A673 (cell line): ENCODE data around the gene POLE2. TPM values are rescaled to one million over a fixed set of nuclear protein-coding genes. Genes with fewer than 3 reads are reported as not detected.

Experiments used
- BruUV-seq: library from RNA; stranded (reverse); fragments of 400-500 nt; replicated peaks from 2 replicates; lab custom pipeline; 2021; lab: Mats Ljungman, UMichigan
- CTCF ChIA-PET: fragments of 300-600 bp; sonication (Branson Sonifier 250); formaldehyde crosslinking; loops from one replicate; lab custom pipeline; 2022; ENCODE audit warnings: antibody characterized with exemption; lab: Charles Lee
- POLR2A ChIA-PET: fragments of 300-600 bp; sonication (Branson Sonifier 250); formaldehyde crosslinking; loops from one replicate; lab custom pipeline; 2022; ENCODE audit warnings: antibody characterized with exemption; ENCODE audit not compliant: low non-redundant PET; lab: Charles Lee
- DNase-seq: peaks from one replicate; pipeline ENCODE4 v3.0.0-alpha.2; 2015; ENCODE audit warnings: low spot score
- H3K27ac ChIP-seq: fragments of 200-600 bp; sonication (generic); 2 replicates; pipeline ENCODE4 v1.5.1; 2016; ENCODE audit warnings: mixed run types, low read depth, mild to moderate bottlenecking, mixed read lengths, antibody characterized with exemption, low read length; ENCODE audit not compliant: poor library complexity, severe bottlenecking
- H3K27me3 ChIP-seq: fragments of 200-600 bp; sonication (generic); replicated peaks from 2 replicates; pipeline ENCODE4 v1.6.1; 2017; ENCODE audit warnings: mixed run types, low read depth, mild to moderate bottlenecking, mixed read lengths, antibody characterized with exemption, low read length; ENCODE audit not compliant: insufficient read depth, poor library complexity
- H3K36me3 ChIP-seq: fragments of 200-600 bp; sonication (generic); 2 replicates; pipeline ENCODE4 v1.6.1; 2016; ENCODE audit warnings: mixed run types, mild to moderate bottlenecking, mixed read lengths, antibody characterized with exemption, low read length; ENCODE audit not compliant: insufficient read depth, poor library complexity, severe bottlenecking
- H3K4me1 ChIP-seq: fragments of 200-600 bp; sonication (generic); 2 replicates; pipeline ENCODE4 v1.6.1; 2017; ENCODE audit warnings: mixed run types, mild to moderate bottlenecking, mixed read lengths, antibody characterized with exemption, low read length; ENCODE audit not compliant: insufficient read depth, poor library complexity, severe bottlenecking
- H3K4me3 ChIP-seq: fragments of 200-600 bp; sonication (generic); 2 replicates; pipeline ENCODE4 v1.5.1; 2016; ENCODE audit warnings: low read depth, mixed run types, mild to moderate bottlenecking, mixed read lengths, low read length; ENCODE audit not compliant: poor library complexity, severe bottlenecking
- H3K9me3 ChIP-seq: fragments of 200-600 bp; sonication (generic); 2 replicates; pipeline ENCODE4 v1.6.1; 2016; ENCODE audit warnings: mixed run types, low read depth, mild to moderate bottlenecking, mixed read lengths, antibody characterized with exemption, low read length; ENCODE audit not compliant: poor library complexity, severe bottlenecking
- CTCF ChIP-seq: fragments of 300-800, 200-600 bp; sonication (generic); conservative IDR thresholded peaks from 2 replicates; pipeline ENCODE4 v1.5.1; 2017; ENCODE audit warnings: low read depth, mild to moderate bottlenecking, antibody characterized with exemption, low read length, moderate library complexity, mixed read lengths
- EZH2 ChIP-seq: fragments of 200-600 bp; sonication (generic); IDR thresholded peaks from 2 replicates; pipeline ENCODE4 v1.6.1; 2017; ENCODE audit warnings: borderline replicate concordance, low read depth, mild to moderate bottlenecking, mixed read lengths, antibody characterized with exemption, low read length; ENCODE audit not compliant: poor library complexity, severe bottlenecking
- intact Hi-C: fragments of 100-400 bp; cut with micrococcal nuclease; formaldehyde crosslinking; loops from one replicate; pipeline ENCODE4 v1.10.0; 2022; ENCODE audit not compliant: unreplicated experiment
- total RNA-seq: library from RNA; stranded (reverse); gene quantifications from 2 replicates; pipeline ENCODE4 v1.2.3, GENCODE V29; 2021

Gene POLE2
- total RNA-seq, 1 experiment from 2014 or later = 42.1 TPM

GRCh38 chr14:49653508-49653907, 34.5 kb downstream of the POLE2 start:
- TF ChIP-seq EZH2 (no peak), CTCF (no peak)
- Histone ChIP-seq H3K4me1 (no peaks in the 10 kb centered on the region), H3K27ac (no peak overlapping the region), H3K36me3 (peaks cover 35% of the 10 kb centered on the region), H3K4me3 (no peak overlapping the region), H3K27me3 (no peaks in the 10 kb centered on the region), H3K9me3 (no peaks in the 10 kb centered on the region)
- DNase-seq = no peak
- no TSS peak for BruUV-seq
- POLR2A ChIA-PET = no interaction called here
- CTCF ChIA-PET = no interaction called here
- intact Hi-C loops = no loop called here

DNA sequence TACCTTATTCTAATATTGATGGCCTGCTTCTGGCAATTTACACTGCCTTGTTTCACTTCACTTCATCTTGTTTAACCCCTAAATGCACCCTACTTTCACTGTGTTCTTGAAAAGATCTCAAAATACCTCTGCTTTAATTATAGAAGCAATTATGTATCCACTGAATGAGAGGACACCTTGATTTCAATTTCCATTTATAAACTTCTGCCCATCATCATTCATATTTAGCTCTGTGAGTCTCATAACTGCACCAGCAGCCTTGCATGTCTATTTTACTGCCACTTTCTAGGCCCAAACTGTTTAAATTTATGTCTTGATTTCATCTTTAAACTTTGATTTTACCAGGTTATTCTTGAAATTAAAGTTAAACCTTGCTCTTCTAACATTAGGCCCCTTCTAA, 45.9 kb downstream of the POLE2 start:
- no TSS peak for BruUV-seq
- POLR2A ChIA-PET = no interaction called here
- no peak for DNase-seq
- H3K4me1 ChIP-seq = peaks cover 6% of the 10 kb centered on the region
- no peak overlapping the region for H3K27ac ChIP-seq
- no peak overlapping the region for H3K4me3 ChIP-seq
- CTCF ChIA-PET = no interaction called here
- no peaks in the 10 kb centered on the region for H3K9me3 ChIP-seq
- H3K27me3 ChIP-seq = no peaks in the 10 kb centered on the region
- peaks cover 29% of the 10 kb centered on the region for H3K36me3 ChIP-seq
- TF ChIP-seq EZH2 = no peak
- no peak for TF ChIP-seq CTCF
- intact Hi-C loops = no loop called here

DNA sequence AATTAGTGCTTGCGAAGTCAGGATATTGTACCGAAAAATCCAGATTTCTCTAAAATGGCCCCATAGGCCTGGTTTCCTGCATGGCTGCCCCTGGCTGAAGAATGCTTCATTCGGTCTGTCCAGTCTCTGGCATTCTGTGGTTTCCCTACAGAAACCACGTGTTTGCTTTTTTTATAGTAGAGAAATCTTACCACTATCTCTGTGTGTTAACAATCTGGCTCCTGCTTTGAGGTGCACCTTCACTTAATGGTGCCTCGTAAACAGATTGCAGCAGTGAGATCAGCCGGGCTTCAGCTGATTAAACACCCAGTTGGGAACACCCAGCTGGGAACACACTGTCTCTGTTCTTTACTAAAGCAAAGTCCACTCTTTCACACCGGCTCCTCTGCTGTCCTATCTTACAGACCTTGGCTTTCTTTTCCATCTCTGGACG, 46.3 kb downstream of the POLE2 start:
- H3K36me3 ChIP-seq = peaks cover 25% of the 10 kb centered on the region
- ChIA-PET POLR2A (no interaction called here), CTCF (no interaction called here)
- no peaks in the 10 kb centered on the region for H3K27me3 ChIP-seq
- H3K4me3 ChIP-seq = no peak overlapping the region
- peaks cover 6% of the 10 kb centered on the region for H3K4me1 ChIP-seq
- DNase-seq = no peak
- intact Hi-C loops = no loop called here
- no TSS peak for BruUV-seq
- no peaks in the 10 kb centered on the region for H3K9me3 ChIP-seq
- H3K27ac ChIP-seq = no peak overlapping the region
- TF ChIP-seq CTCF = no peak
- TF ChIP-seq EZH2 = no peak
